GM21381 (cell line): Measurements from ENCODE around the gene YBX1.
A peak's percentile ranks its signal among the peaks of the same experiment; 100 is the strongest.
"Not testable (repeated sequence)": the region's sequence is repeated elsewhere in the genome, so short reads cannot be mapped to it uniquely, and the experiment has no call there.

ENCODE experiments used
- ATAC-seq: cut with Tn5 transposase; IDR thresholded peaks from one replicate; pipeline ENCODE4 v1.9.1; 2021; ENCODE audit warnings: mild to moderate bottlenecking, moderate library complexity; ENCODE audit not compliant: unreplicated experiment

YBX1 gene

DNA sequence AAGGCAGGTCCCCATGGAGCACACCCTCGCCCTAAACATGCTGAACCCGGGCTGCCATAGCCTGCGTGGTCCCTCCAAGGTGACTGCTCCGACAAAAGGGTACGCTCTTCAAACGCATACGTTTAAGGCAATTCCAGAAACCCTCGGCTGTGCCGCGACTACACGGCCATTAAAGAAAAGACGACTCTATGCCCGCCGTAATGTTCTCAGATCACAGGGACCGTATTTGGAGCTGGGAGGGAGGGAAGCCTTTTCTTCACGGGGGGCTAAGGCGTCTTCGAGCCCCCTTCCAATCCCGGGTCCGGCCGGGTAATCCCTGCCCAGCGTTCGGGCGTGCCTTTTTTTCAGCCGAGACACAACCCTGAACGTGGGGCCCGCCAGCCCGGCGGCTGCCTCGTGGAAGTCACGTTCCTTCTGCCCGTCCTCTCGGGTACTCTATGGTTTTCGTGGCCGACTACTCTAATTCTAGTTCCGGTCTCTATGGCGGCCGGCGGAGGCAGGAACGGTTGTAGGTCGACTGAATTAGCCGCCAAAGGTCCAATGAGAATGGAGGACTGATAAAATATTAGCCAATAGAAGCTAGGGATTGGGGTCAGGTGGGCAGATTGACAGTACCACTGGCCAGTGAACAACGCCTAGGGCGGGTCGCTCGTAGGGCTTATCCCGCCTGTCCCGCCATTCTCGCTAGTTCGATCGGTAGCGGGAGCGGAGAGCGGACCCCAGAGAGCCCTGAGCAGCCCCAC, at the start of gene YBX1:
YBX1 (plus strand) TSS at position 678 of the 743 bp plus-strand sequence. CDS start 148 bp downstream, outside the sequence.
- peak; percentile 84 for ATAC-seq

GRCh38 chr1:42639116-42639515, 43.1 kb upstream of the YBX1 start:
- ATAC-seq = no peak

DNA sequence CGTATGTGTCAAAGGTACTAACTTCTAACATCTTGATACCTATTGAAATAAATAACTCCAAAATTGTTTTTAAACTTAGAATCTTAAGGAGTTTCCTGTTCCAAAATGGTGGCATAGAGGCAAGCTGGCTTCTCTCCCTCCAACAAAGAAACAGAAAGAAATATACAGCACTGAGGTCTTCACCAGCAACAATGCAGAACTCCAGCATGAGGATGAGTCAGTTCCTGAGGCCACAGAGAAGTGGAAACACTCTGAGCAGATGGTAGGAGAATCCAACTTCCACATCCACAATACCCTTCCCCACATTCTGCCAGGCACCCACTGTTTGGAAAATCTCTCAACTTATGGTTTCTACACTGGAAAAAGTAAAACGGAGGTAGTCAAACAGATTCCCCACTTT, 36.2 kb upstream of the YBX1 start:
- no peak for ATAC-seq

GRCh38 chr1:42657201-42657600, 25.0 kb upstream of the YBX1 start:
- no peak for ATAC-seq

GRCh38 chr1:42657981-42658876, 24.0 kb upstream of the YBX1 start, which contains the start of gene PPIH:
TSS of gene PPIH (plus strand) at chr1:42658423. CDS start at chr1:42658447, 24 bp downstream.
- peak; percentile 96 for ATAC-seq

DNA sequence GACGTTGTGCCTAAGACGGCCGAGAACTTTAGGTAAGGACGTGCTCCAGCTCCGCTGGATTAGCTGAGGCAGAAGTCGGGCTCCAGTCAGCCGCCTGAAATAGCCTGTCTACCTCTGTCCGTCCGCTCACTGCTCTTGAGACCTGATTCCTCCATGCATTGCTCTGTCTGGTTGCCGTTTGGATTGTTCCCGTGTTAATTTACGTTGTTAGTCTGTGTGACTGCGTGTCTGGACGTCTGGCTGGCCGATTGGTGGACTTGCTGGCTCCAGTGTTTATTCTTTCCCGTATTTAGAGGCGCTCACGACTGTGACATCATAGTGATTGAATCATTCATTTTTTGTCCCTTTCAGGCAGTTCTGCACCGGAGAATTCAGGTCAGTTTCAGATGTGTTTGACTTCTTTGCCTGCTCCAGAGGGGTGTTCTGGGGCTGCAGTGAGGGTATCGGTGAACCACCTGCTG, 23.3 kb upstream of the YBX1 start:
- ATAC-seq = no peak

GRCh38 chr1:42660907-42661500, 21.2 kb upstream of the YBX1 start:
- no peak for ATAC-seq

DNA sequence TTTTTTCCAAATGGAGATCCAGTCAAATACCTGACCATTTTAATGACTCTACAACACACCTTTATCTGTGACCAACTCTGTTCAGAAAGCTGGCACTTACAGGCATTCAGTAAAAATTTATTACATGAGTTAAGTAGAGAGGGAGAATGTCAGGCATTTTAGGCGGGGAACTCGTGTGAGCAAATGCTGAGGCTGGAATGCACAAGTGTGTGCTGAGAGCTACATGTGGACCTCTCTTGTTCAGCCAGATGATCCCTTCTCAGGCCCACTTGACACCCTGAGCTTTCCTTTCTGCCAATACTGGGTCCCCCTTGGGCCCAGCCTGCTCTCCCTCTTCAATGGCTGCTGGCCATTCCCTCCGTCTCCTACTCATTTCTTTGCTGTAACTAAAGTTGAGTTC, 12.3 kb upstream of the YBX1 start:
- no peak for ATAC-seq

- no peak for ATAC-seq
Measured at GRCh38 chr1:42670425-42670824, 11.8 kb upstream of the YBX1 start.

- no peak for ATAC-seq
Measured at GRCh38 chr1:42674214-42674613, 8.0 kb upstream of the YBX1 start.

DNA sequence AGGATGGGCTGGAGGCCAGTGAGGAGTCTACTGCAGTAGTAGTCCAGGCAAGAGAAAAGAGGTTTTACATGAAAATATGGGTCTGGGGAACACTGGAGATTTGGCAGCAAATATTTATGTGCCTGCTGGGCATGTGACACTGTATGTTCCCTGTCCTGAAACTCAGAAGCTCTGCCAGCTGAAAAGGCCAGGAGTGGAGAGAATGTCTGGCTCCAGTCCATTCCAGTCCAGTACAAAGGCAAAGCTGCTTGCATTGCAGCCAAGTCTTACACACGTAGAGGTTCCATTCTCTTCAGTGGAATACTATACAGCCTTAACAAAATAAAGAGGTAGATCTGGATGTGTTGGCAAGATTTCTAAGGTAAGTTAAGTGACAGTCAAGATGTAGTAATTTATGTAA, 7.5 kb upstream of the YBX1 start:
- no peak for ATAC-seq

GRCh38 chr1:42675467-42675866, 6.8 kb upstream of the YBX1 start:
- ATAC-seq = no peak

- ATAC-seq = no peak
Measured at GRCh38 chr1:42676534-42677087, 5.6 kb upstream of the YBX1 start.

DNA sequence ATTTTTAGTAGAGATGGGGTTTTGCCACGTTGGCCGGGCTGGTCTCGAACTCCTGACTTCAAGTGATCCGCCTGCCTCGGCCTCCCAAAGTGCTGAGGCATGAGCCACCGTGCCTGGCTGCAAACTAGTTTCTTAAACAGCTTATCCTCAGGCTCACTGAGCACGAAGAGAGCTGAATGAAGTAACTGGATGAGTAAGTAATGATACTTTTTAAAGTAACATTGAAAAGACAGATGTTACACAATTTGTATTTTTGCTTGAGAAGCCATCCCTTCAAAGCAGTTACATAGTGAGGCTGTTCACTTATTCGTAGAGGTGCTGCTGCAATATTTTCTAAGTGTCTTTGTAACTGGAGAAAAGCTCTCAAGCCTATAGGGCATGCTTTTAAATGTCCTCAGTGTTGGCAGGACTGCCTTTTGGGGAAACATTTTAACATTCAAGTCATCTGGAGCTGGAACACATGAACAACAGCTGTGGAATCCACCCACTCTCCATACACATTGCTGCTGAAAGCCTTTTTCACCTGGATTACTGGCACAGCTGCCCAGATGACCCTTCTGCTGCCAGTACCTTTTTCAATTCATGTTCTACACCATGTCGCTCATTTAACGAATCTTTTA, 2.7 kb upstream of the YBX1 start:
- ATAC-seq = no peak

DNA sequence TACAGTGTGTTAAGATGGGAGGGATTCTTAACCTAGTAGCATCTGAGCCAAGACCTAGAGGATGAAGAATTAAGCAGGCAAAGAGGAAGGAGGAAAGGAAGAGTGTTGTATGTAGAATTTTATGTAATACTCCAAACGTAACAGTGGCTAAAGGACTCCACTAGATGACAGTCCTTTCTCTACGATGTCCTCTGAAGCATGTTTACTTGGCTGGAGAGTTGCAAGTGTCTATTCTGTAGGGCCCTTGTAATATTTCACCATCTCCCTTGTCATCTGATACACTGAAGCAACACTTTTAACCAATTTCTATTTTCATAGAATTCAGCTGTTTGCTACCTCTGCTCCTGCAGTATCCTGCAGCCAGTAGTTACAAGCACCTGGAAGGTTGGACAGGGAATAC, 2.2 kb upstream of the YBX1 start:
- ATAC-seq = no peak

GRCh38 chr1:42680921-42681683, 1.1 kb upstream of the YBX1 start:
- no peak for ATAC-seq

DNA sequence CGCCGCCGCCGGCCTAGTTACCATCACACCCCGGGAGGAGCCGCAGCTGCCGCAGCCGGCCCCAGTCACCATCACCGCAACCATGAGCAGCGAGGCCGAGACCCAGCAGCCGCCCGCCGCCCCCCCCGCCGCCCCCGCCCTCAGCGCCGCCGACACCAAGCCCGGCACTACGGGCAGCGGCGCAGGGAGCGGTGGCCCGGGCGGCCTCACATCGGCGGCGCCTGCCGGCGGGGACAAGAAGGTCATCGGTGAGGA, 193 bp downstream of the YBX1 start:
- ATAC-seq = not testable (repeated sequence)

GRCh38 chr1:42682739-42683531, 717 bp downstream of the YBX1 start:
- peak; percentile 41 for ATAC-seq

DNA sequence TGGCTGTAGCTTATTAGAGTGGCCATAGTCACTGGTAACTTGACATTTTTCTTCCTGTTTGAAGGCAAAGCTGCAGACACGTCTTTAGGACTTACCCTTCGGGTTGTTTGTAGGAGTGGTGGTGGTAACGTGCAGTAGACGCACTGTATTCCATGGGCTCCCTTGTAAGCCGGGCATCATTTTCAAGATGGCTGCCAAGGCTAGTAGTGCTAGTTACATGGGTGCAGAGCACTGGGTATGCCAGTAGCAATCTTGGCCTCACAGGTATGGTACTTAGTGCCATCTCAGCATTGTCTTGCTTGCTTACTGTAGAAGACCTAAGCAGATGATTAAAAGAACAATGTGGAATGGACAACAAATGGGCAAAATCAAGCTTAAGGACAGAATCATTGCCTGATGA, 1.9 kb downstream of the YBX1 start:
- ATAC-seq = no peak
